ENCODE measurements around the gene LPP.

DNA sequence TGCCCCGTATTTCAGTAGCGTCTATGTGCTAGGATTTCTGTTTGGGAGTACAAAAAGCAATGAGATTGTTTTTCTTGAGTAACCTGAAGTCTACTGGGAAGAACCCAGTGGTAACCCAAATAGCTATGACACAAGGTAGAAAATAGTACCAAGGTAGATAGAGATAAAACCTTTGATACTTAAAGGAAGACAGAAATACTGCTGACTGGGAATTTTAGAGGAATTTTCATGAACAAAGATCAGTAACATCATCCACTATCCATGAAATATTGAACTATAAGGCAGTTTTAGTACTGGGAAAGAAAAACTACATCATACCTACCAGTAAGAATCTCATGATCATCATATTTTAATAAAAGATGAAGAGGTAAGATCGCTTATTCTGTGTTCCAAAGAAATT is 489.8 kb downstream of the LPP start:
- no peak for TF ChIP-seq TAF1 (IDR thresholded peaks at IDR 0.05; ENCODE audit: borderline replicate concordance, low read depth, low read length)
- no peak for TF ChIP-seq POLR2A (IDR thresholded peaks at IDR 0.05; ENCODE audit: low read depth, low read length)
- TF ChIP-seq POLR2AphosphoS5 (IDR thresholded peaks at IDR 0.05; ENCODE audit: low read depth, low read length) = no peak
